ENCODE measurements around the gene SYCP2L.

SYCP2L gene

DNA sequence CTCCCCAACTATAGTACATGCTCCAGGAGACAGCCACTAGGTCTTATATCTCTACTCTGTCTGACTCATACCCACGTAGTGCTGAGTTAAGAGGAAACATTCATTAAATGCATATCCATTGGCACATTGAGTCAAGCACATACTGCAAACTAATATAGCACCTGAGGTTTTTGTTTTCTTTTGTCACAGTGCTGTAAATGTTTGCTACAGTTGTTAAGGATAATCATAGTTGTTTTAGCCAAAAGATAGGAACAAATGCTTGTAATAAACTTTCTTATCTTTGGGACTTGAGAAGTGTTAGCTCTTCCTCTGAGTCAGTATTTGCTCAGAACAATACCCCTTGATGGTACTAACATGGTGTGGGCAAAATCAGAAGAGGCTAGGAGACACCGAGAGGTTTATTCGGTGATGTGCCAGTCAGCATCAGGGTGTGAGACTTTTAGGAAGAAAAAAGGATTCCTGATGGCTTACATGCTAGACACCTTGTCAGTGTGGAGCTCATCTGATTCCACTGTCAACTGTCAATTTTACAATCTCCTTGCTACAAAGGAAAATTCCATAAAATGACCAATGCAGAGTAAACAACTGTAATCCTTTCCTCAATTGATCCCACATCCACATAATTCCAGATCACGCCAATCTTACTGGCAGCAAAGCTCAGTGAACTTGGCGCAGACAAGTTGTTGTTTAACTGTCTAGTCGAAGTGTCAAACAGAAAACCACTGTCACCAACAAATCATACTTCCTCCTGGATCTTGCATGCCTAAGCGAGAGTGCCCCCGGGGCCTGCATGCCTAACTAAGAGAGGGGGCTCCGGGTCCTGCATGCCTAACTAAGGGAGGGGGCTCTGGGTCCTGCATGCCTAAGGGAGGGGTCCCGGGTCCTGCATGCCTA, 121.1 kb downstream of the SYCP2L start:
- DNase-seq (ENCODE audit: low read depth in 2 of 2) = no peak

DNA sequence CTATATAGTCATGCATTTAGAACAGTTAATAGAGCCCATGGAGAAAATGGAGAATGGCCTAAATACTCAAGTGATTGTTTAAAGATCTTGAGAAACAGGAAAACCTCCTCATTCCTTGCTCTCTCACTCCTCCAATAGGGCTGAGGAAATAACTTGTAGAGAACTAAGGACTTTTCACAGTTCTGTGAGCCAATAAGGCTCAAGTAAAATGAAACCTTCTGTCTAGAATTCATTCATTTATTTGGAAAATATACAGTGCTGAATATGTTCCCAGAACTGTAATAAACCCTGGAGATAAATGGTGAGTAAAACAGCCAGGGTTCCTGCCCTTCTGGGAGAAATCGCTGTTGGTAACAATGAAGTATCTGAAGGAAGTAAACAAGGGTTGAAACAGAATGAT, 122.0 kb downstream of the SYCP2L start:
- DNase-seq (ENCODE audit: low read depth in 2 of 2) = no peak

DNA sequence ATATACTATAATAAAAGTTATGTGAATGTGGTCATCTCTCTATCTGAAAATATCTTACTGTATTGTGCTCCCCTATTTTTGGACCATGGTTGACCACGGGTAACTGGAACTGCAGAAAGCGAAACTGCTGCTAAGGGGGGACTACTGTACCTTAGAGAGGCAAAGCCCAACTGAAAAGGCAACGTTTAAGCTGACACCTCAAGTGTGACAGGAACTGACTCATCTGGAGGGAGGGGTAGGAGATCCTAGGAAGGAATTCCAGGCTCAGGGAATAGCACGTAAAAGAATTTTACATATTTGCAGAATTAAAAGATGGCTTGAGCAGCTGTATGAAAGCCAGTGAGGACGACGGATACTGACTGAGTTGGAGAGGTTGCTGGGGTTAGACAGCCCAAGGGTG, 122.5 kb downstream of the SYCP2L start:
- DNase-seq (ENCODE audit: low read depth in 2 of 2) = no peak

DNA sequence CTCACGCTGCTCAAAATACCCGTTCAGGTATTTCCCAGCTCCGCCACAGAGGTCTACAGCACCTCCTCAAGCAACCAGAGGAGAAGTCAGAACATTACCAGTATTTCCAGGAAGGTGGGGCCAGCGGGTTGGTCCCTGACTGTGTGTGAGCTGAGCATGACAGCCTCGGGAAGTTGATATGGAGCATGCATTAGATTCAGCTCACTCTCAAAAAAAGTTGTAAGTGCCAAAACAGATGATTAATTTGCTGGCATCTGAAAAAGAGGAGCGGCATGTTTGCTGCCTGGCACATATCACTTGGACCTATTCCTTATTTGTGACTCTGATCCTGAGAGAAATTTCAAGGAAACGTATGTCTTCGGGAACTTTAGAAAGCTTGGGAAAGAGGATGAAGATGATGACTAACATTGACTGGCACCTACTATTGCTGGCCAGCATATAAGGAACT, 125.0 kb downstream of the SYCP2L start:
- no peak for DNase-seq (ENCODE audit: low read depth in 2 of 2)

DNA sequence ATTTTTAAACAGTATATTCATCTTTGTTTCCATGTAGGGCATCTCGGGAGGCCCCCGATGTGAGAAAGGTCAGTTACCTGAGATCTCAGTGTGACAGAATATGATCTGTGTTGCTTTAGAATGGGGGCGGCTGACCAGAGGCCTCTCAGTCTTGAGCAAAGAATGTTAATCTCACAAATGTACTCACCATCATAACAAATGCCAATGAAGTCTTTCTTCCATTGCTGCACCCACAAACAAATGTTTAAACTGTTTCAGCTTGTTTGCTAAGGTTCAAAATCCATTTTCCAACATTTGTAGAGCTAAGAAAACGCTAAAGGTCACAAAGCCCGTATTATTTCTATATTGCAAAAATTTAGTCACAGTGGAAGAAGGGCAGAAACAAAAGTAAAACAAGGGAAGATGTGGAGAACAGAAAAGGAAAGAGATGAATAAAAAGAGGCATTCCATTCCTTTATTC, 125.5 kb downstream of the SYCP2L start:
- no peak for DNase-seq (ENCODE audit: low read depth in 2 of 2)

DNA sequence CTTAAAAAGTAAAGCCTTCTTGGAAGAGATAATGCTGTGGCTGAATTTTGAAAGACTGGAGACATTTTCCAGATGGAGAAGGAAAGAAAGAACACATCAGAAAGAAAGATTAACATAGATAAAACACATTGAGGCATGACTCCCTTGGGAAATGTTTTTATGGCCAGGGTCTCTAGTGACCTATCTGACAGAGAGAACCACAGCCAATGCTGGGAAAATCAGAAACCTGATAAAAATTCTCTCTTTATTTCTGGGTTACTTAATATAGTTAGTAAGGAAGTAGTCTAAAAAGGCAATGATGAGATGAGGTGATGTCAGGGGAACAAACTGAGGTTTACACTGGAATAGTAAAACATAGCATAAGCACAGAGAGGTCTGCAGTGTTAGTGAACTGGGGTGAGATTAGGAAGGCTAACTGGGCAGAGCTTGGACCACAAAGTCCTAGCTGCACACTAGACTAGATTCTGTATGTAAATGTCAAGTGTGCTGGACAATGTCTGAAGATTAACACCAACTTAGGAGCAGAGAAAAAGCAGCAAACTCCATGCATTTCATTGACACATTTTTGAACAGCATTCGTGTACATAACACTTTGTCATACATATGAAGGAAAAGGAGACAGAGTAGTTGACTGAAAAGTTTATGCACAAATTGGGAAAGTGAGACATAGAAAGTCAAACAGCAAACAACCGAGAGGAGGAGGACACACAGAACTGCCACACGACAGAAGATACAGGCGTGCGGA, 126.3 kb downstream of the SYCP2L start:
- no peak for DNase-seq (ENCODE audit: low read depth in 2 of 2)

DNA sequence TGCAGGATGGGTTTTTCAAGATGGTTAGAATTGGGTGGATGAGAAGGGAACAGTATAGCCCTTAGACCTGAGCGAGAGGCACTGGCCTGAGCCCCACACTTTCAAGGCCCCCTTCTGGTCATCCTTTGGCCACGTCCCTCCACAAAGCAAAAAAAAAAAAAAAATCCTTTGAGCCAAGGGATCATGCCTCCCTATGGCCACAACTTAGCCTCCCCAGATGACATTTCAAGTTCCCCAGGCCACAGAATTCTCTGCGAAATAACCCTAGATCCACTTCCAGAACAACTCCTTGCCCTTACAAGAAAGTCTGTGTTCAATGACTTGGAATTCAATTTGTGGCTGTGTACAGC, 126.8 kb downstream of the SYCP2L start:
- no peak for DNase-seq (ENCODE audit: low read depth in 2 of 2)

DNA sequence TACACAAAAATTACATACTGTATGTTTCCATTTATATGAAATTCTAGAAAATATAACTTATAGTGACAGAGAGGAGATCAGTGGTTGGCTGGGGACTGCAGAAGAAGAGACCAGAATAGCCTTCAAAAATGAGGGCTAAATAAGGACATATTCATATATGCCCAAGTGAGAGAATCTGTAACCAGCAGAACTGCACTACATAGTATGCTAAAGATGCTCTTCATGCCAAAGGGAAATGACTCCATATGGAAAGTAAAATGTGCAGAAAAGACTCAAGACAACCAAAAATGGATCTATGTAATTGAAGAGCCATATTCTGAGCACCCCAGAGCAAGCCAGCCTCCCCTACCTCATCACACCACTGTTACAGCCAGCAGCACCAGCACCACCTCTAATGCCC, 128.2 kb downstream of the SYCP2L start:
- DNase-seq (ENCODE audit: low read depth in 2 of 2) = no peak

DNA sequence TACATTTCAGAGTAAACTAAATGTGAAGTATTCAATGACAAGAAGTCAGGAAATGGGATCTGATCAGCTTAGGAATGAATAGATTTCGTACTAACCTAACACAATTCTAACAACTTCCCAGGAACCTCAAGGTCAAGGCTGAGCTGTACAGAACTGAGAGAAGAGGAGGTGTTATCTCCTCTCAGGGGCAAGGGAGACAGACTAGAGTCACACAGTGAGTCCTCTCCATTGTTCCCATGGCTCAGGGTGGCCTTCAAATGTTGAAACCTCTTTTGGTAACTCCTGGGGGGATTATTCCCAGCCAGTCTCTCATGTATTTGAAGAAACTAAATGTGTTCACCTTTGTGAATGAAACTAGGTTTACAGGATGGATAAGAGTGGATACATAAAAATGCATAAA, 129.6 kb downstream of the SYCP2L start:
- no peak for DNase-seq (ENCODE audit: low read depth in 2 of 2)

DNA sequence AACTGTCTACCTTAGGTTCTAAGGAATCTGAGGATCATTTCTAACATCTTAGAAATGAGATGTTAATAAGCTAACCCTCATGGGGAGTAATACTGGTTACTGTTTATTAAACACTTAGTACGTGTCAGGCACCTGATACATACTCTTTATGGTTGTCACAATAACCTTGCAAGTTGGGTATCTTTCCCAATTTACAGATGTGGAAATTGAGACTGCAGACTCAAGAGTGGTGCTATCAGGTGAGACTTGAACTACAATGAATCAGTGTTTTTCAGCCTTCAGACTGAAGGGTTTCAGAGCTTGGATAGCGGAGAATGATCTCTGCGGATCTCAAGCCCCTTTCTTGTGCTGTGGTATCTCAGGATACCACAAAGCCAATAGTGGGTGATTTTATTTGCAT, 130.2 kb downstream of the SYCP2L start:
- DNase-seq (ENCODE audit: low read depth in 2 of 2) = no peak

DNA sequence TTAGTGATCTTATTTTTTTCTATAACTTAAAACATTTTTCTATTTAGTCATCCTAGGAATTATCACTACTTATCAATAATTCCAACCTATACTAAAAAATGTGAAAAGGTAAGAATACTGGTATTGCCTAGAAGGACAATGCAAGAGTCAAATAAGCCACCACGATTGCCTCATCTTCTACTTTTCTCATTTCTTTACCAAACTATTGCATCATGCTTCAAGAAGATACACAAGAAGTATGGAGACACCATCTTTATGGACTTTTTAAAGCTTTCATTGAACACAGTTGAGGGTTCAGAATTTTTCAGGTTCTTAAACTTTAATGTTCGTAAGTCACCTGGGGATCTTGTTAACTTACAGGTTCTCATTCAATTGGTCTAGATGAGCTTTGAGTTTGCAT, 131.4 kb downstream of the SYCP2L start:
- DNase-seq (ENCODE audit: low read depth in 2 of 2) = no peak

DNA sequence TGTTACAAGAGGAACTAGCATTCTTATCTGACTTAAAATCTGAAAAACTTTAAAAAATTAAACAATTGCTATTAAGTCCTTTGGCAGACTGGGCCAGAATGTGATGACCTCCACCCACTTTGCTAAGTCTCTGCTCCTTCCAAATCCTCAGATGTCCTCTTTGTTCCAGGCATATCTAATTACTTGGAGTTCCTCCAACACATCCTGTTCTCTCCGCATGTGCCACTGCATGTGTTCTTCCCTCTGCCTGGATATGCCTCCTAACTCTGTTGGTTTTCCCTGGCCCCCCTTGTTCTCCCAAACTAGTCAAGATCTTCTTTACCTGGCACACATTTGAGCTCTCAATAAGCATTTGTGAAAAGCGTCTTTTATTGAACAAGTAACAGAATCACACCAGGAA, 134.2 kb downstream of the SYCP2L start:
- no peak for DNase-seq (ENCODE audit: low read depth in 2 of 2)

DNA sequence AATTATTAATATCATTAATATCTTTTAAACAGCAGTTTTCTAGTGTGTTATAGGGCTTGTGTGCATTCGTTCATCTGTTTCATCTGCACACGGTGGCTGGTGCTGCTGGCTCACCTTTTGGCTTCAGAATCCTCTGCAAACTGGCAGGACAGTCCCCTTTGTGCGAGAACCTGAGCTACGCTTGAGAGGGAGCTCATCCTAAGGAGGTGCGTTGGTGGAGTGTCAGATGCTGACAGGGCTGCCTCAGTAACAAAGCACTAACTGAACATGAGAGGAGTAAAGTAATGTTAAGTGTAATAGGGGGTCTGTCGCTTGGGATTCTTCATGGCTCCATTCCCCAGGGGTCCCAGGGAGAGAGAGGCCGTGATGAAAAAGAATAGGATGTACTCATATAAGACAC, 134.9 kb downstream of the SYCP2L start:
- no peak for DNase-seq (ENCODE audit: low read depth in 2 of 2)

DNA sequence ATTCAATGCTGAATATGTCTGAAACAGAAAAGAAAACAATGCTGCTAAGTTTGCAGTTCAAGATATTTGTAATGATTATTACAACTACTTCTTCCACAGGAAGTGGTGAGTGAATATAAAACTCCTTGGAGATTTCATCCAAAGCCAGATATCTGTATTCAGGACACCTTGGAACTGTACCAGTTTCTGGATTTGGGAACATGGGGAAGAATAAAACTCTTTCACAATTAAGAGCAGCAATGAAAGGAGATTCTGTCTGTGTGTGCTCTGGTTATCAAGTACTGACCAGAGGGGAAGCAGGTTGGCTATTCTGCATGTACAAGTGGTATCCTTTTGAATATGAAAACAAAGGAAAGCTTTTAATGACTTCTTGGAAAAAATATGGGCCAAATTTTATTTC, 136.2 kb downstream of the SYCP2L start:
- DNase-seq (ENCODE audit: low read depth in 2 of 2) = no peak
